ENCODE results near the gene RAI1.

RAI1 gene

GRCh38 chr17:17719199-17719940 is 38.1 kb downstream of the RAI1 start:
- no peak for DNase-seq

GRCh38 chr17:17719966-17720543 is 38.8 kb downstream of the RAI1 start:
- no peak for DNase-seq

GRCh38 chr17:17721140-17721668 is 39.9 kb downstream of the RAI1 start:
- DNase-seq: no peak

- DNase-seq: no peak
Observed at GRCh38 chr17:17722081-17722905, 41.0 kb downstream of the RAI1 start.

- no peak for DNase-seq
Observed at GRCh38 chr17:17722906-17723353, 41.7 kb downstream of the RAI1 start.

- no peak for DNase-seq
Observed at GRCh38 chr17:17723354-17724261, 42.4 kb downstream of the RAI1 start.

- DNase-seq: no peak
Observed at GRCh38 chr17:17724307-17725010, 43.2 kb downstream of the RAI1 start.

- no peak for DNase-seq
Observed at GRCh38 chr17:17725011-17725751, 43.9 kb downstream of the RAI1 start.

GRCh38 chr17:17725752-17726457 is 44.6 kb downstream of the RAI1 start:
- no peak for DNase-seq

- DNase-seq: no peak
Observed at GRCh38 chr17:17726458-17727060, 45.3 kb downstream of the RAI1 start.

- no peak for DNase-seq
Observed at GRCh38 chr17:17727111-17727659, 45.9 kb downstream of the RAI1 start.

- DNase-seq: no peak
Observed at GRCh38 chr17:17728146-17728545, 46.9 kb downstream of the RAI1 start.

- DNase-seq: no peak
Observed at GRCh38 chr17:17728550-17729251, 47.4 kb downstream of the RAI1 start.

GRCh38 chr17:17729620-17730249 is 48.5 kb downstream of the RAI1 start:
- no peak for DNase-seq

- DNase-seq: no peak
Observed at GRCh38 chr17:17730250-17730935, 49.1 kb downstream of the RAI1 start.

GRCh38 chr17:17732444-17732843 is 51.2 kb downstream of the RAI1 start:
- DNase-seq: no peak

- no peak for DNase-seq
Observed at GRCh38 chr17:17732892-17733670, 51.8 kb downstream of the RAI1 start.
